ENCODE measurements around the gene PCDH1.

DNA sequence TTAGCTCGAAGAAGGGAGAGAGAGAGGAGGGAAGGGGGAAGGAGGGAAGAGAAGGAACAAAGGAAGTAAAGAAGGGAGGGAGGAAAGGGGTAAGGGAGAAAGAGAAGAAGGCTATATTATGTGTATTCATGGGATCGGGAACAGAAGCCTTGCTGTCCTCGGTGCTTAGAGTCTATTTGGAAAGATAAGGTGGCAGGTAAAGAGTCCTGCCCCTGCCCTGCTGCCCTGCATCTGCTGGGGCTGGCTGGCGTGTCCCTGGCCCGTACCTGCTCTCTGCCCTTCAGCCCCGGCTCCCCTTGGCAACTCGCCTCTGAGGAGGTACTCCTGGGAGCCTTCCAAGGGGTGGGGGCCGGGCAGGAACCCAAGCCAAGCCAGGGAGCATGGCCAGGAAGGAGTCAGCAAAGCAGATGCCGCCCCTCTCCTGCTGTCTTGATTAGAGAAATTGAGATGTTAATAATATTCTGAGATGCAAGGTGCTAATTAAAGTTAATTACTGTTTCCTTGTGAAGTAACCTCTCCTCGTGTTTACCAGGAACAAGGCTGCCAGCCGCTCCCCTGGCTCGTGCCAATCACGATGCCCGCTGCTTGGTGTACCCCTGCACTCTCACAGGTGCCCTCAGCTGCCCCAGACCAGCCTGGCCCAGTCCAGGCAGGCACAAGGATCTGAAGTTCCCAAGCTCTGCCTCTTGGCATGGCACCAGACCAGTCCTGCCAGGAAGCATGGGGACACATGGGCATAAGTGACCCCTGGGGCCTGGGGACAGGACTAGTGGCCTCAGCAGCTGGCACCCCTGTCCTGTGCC, 36.6 kb downstream of the PCDH1 start:
- peak in 1 of 2 donors; percentile 38 for TF ChIP-seq EP300 (IDR thresholded peaks at IDR 0.05)
- no peak for TF ChIP-seq POLR2A (IDR thresholded peaks at IDR 0.05)
